Cardiac muscle cell (in vitro differentiated cells and primary cell): ENCODE measurements around the gene GPR50. TPM values are rescaled to one million over a fixed set of nuclear protein-coding genes. Genes with fewer than 3 reads are reported as not detected.

Experiments
- DNase-seq, 2 donors: peaks; one replicate each; pipeline versions ENCODE4 v3.0.0 to v3.0.0-alpha.2; 2010 to 2017; ENCODE audit warnings: low read depth in 1 of 2, low spot score in 1 of 2
- H3K27ac ChIP-seq: fragments of 200-600 bp; sonication (generic); 2 replicates; pipeline ENCODE4 v1.5.1; 2016
- H3K27me3 ChIP-seq: fragments of 200-600 bp; sonication (generic); 2 replicates; pipeline ENCODE4 v1.6.0; 2016; ENCODE audit warnings: control low read depth
- H3K36me3 ChIP-seq: fragments of 200-600 bp; sonication (generic); 2 replicates; pipeline ENCODE4 v1.5.1; 2016; ENCODE audit warnings: control low read depth
- H3K4me1 ChIP-seq: fragments of 200-600 bp; sonication (generic); 2 replicates; pipeline ENCODE4 v1.8.1; 2017; ENCODE audit warnings: low read depth, mild to moderate bottlenecking, mixed run types
- H3K4me3 ChIP-seq: fragments of 200-600 bp; sonication (generic); 2 replicates; pipeline ENCODE4 v1.5.1; 2016; ENCODE audit warnings: mild to moderate bottlenecking
- H3K9me3 ChIP-seq: fragments of 200-600 bp; sonication (generic); 2 replicates; pipeline ENCODE4 v1.5.1; 2017; ENCODE audit warnings: low read depth, mild to moderate bottlenecking, control low read depth
- polyA plus RNA-seq: library from polyadenylated mRNA; unstranded; fragments of >200 nt; fragmentation: Nextera tagmentation; extraction: Ambion mirVana; gene quantifications from 2 replicates; pipeline ENCODE4 v1.2.1, GENCODE V29; 2016
- total RNA-seq: library from RNA; depleted of rRNA; stranded (reverse); fragments of >200 nt; gene quantifications from 2 replicates; pipeline ENCODE4 v1.2.3, GENCODE V29; 2016
- TF ChIP-seq, protein P1 (sequence below): IDR thresholded peaks from 2 replicates; pipeline ENCODE4 v1.5.1; 2012; ENCODE audit warnings: low read depth, mild to moderate bottlenecking, low read length

The GPR50 gene
- total and polyA plus RNA-seq, 2 experiments from 2014 or later, result 0.24 TPM; not detected in 1

DNA sequence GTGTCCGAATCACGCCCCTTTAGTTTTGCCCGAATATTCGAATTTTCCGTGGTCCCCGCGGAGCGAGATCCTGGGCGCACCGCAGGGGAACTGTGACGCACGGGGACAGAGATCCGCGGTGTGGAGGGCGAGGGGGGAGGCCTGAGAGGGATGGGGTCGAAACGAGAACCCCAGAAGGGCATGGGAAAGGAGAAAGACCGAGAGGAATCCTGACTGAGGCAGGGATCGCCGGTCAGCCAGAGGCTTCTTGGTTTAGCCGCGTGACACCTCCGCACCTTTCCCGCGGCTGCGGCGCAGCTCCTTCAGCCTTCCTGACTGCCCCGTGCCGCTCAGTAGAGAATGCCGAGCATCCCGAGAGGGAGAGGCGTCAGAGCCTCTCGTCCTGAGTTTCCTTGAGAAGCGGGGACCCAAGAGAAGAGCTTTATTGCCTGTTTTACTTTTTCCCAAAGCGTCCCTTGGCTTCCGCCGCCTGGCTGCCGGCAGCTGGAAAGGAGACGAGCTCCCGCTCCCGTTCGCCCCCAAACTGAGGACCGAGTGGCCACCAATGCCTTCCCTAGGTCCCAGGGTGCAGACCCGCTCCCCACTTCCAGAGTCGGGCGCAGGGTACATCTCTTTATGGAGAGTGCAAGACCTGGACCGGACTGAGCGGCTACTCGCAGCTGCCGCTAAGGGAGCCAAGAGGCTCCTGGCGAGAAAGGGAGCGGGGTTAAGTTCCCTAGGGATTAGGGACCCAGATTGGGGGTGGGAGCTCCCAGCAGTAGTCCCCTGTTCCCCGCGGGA, 911 bp upstream of the GPR50 start:
- H3K4me1 ChIP-seq, result no peaks in the 10 kb centered on the region

DNA sequence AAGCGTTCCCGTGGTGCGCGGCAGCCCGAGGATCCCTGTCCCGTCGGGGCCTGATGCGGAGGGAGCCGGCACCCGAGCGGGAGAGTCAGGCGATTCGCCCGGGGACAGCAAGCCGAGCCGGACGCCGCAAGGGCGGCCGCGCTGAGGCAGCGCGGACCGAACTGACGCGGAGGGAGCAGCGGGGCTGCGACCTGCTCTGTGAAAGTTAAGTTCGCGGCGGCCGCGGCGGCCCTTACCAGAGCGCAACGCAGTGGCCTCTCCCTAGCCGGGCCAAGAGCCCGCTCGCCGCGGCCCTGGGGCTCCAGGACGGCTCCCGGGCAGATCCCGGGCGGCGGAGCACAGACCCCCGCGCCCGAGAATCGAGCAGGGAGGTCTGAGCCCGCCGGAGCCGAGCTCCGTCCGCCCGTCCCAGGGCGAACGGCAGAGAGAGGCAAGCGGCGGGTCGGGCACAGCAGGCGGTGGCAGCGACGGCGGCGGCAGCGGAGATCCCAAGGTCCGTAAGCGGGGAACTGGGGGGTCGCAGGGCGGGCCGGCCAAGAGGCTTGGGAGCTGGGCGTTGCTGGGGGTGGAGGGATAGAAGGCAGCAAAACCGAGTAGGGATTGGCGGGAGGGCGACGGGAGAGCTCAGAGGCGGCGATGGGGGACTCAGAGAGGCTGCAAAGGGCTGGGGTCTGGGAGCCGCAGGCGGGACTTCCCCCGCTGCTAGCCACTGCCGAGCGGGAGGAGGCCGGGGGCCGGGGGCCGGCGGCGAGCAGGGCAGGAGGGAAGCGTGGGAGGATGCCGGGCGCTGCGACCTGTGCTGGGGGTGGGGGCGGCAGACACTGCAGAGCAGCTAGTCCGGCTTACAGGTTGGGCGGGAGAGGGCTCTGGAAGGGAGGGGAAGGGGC, 1.0 kb downstream of the GPR50 start:
- H3K27me3 ChIP-seq, result peaks cover 100% of the 10 kb centered on the region
- DNase-seq, result peak; percentile 2 to 48
- H3K4me1 ChIP-seq, result no peaks in the 10 kb centered on the region
- TF ChIP-seq, protein P1, sequence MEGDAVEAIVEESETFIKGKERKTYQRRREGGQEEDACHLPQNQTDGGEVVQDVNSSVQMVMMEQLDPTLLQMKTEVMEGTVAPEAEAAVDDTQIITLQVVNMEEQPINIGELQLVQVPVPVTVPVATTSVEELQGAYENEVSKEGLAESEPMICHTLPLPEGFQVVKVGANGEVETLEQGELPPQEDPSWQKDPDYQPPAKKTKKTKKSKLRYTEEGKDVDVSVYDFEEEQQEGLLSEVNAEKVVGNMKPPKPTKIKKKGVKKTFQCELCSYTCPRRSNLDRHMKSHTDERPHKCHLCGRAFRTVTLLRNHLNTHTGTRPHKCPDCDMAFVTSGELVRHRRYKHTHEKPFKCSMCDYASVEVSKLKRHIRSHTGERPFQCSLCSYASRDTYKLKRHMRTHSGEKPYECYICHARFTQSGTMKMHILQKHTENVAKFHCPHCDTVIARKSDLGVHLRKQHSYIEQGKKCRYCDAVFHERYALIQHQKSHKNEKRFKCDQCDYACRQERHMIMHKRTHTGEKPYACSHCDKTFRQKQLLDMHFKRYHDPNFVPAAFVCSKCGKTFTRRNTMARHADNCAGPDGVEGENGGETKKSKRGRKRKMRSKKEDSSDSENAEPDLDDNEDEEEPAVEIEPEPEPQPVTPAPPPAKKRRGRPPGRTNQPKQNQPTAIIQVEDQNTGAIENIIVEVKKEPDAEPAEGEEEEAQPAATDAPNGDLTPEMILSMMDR, result no peak
- H3K9me3 ChIP-seq, result no peaks in the 10 kb centered on the region
- no peaks in the 10 kb centered on the region for H3K36me3 ChIP-seq
- peak overlapping the region; percentile 36 for H3K4me3 ChIP-seq
- H3K27ac ChIP-seq, result no peak overlapping the region

More for the DNA sequence above, 911 bp upstream of the GPR50 start:
- H3K27ac ChIP-seq, result no peak overlapping the region
- H3K9me3 ChIP-seq, result no peaks in the 10 kb centered on the region
- TF ChIP-seq, protein P1, result no peak
- peaks cover 96% of the 10 kb centered on the region for H3K27me3 ChIP-seq
- no peaks in the 10 kb centered on the region for H3K36me3 ChIP-seq
- DNase-seq, result peak in 1 of 2 donors; percentile 6
- H3K4me3 ChIP-seq, result peak overlapping the region; percentile 9

- no peaks in the 10 kb centered on the region for H3K4me1 ChIP-seq
- H3K4me3 ChIP-seq, result no peak overlapping the region
Observed at GRCh38 chrX:151178746-151179145, 2.4 kb downstream of the GPR50 start.

GRCh38 chrX:151180400-151180799, 4.0 kb downstream of the GPR50 start:
- Histone ChIP-seq H3K4me3 (no peak overlapping the region), H3K27ac (no peak overlapping the region), H3K9me3 (no peaks in the 10 kb centered on the region), H3K36me3 (no peaks in the 10 kb centered on the region), H3K27me3 (peaks cover 96% of the 10 kb centered on the region), H3K4me1 (no peaks in the 10 kb centered on the region)
- DNase-seq, result no peak
- TF ChIP-seq, protein P1, result no peak

More at GRCh38 chrX:151178746-151179145, 2.4 kb downstream of the GPR50 start:
- Histone ChIP-seq H3K27ac (no peak overlapping the region), H3K9me3 (no peaks in the 10 kb centered on the region), H3K36me3 (no peaks in the 10 kb centered on the region), H3K27me3 (peaks cover 100% of the 10 kb centered on the region)
- TF ChIP-seq, protein P1, result no peak
- no peak for DNase-seq

- no peaks in the 10 kb centered on the region for H3K36me3 ChIP-seq
- H3K27ac ChIP-seq, result no peak overlapping the region
- no peaks in the 10 kb centered on the region for H3K4me1 ChIP-seq
- H3K27me3 ChIP-seq, result peaks cover 90% of the 10 kb centered on the region
- H3K9me3 ChIP-seq, result no peaks in the 10 kb centered on the region
- no peak overlapping the region for H3K4me3 ChIP-seq
- TF ChIP-seq, protein P1, result no peak
- no peak for DNase-seq
Observed at GRCh38 chrX:151181088-151181487, 4.7 kb downstream of the GPR50 start.
